GM12872 (cell line): ENCODE results near the gene SMIM26.

Experiments used
- TF ChIP-seq, protein P1 (sequence below): IDR thresholded peaks from 3 replicates; pipeline ENCODE4 v1.5.1; 2011; ENCODE audit warnings: low read depth, mild to moderate bottlenecking, low read length, moderate library complexity; ENCODE audit not compliant: insufficient read depth

SMIM26 gene

DNA sequence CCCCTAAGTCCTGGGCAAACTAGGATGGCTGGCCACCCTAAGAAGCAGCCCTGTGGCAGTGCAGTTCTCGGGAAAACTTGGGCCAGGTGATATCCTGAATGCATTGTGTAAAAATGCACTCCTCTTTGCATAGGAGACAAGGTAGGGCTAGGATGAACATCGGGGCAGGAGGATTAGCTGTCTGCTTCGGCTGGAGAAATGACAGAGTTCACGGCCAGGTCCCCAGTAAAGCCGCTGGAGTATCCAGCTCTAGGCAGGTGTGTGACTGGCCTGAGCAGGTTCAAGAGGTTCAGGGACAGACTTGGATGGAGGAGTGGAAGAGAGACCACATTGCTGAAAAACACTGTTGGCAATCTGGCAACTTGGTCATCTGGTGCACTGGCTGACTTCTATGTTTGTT lies 47.0 kb downstream of the SMIM26 start:
- TF ChIP-seq, protein P1, sequence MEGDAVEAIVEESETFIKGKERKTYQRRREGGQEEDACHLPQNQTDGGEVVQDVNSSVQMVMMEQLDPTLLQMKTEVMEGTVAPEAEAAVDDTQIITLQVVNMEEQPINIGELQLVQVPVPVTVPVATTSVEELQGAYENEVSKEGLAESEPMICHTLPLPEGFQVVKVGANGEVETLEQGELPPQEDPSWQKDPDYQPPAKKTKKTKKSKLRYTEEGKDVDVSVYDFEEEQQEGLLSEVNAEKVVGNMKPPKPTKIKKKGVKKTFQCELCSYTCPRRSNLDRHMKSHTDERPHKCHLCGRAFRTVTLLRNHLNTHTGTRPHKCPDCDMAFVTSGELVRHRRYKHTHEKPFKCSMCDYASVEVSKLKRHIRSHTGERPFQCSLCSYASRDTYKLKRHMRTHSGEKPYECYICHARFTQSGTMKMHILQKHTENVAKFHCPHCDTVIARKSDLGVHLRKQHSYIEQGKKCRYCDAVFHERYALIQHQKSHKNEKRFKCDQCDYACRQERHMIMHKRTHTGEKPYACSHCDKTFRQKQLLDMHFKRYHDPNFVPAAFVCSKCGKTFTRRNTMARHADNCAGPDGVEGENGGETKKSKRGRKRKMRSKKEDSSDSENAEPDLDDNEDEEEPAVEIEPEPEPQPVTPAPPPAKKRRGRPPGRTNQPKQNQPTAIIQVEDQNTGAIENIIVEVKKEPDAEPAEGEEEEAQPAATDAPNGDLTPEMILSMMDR, result no peak

DNA sequence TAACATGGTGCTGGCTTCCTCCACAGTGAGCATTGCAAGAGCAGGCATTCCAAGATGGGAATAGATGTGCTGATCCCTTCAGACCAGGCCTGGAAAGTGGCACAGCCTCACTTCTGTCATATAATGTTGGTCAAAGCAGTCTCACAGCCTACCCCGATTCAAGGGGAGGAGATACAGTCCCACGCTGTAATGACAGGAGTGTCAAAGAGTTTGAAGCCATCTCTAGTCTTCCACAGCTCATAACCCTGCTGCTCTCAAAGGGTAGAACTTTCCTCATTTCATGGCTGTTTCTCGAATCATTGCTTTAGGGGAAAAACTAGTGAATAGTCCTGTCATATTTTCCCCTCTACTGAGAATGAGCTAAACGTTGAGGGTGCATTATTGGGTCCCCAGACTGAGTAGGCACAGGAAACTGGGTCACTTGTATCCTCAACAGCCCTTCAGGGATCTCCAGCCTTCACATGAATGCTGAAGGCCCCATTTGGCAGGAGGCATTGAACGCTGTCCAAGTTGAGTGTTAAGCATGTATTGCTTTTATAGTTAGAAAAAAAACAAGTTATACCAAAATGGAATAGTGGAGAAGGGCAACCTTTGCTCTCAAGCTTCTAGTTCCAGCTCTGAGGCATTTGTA lies 47.9 kb downstream of the SMIM26 start:
- TF ChIP-seq, protein P1, result no peak
